Measurements from ENCODE around the gene CXCR5. TPM values are rescaled to one million over a fixed set of nuclear protein-coding genes. Genes with fewer than 3 reads are reported as not detected.

Gene CXCR5
- total RNA-seq, 4 donors from 2014 or later = not detected

DNA sequence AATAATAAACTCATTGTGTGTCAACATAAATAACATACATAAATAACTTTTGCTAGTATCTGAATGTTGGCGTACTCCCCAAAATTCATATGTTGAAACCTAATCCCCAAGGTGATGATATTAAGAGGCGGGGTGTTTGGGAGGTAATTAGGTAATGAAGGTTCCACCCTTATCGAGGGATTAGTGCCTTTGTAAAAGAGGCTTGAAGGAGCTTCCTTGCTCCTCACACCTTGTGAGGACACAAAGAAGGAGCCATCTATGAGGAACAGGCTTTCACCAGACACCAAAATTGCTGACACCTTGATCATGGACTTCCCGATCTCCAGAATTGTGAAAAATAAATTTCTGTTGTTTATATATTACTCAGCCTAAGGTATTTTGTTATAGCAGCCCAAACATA, 33.9 kb upstream of the CXCR5 start:
- no peak overlapping the region for H3K4me3 ChIP-seq (replicated peaks in 1 of 3)
- H3K4me1 ChIP-seq = no peaks in the 10 kb centered on the region
- H3K9me3 ChIP-seq = no peaks in the 10 kb centered on the region
- DNase-seq = no peak
- intact Hi-C loops (cut with DNase I) = no loop called here
- WGBS, 2 donors = 89 to 91% methylated on average over 4 of the region's 4 CpGs
- no peak overlapping the region for H3K27ac ChIP-seq
- no peaks in the 10 kb centered on the region for H3K27me3 ChIP-seq
- TF ChIP-seq, protein P1, sequence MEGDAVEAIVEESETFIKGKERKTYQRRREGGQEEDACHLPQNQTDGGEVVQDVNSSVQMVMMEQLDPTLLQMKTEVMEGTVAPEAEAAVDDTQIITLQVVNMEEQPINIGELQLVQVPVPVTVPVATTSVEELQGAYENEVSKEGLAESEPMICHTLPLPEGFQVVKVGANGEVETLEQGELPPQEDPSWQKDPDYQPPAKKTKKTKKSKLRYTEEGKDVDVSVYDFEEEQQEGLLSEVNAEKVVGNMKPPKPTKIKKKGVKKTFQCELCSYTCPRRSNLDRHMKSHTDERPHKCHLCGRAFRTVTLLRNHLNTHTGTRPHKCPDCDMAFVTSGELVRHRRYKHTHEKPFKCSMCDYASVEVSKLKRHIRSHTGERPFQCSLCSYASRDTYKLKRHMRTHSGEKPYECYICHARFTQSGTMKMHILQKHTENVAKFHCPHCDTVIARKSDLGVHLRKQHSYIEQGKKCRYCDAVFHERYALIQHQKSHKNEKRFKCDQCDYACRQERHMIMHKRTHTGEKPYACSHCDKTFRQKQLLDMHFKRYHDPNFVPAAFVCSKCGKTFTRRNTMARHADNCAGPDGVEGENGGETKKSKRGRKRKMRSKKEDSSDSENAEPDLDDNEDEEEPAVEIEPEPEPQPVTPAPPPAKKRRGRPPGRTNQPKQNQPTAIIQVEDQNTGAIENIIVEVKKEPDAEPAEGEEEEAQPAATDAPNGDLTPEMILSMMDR (IDR thresholded peaks at IDR 0.05) = no peak
- no peaks in the 10 kb centered on the region for H3K36me3 ChIP-seq

DNA sequence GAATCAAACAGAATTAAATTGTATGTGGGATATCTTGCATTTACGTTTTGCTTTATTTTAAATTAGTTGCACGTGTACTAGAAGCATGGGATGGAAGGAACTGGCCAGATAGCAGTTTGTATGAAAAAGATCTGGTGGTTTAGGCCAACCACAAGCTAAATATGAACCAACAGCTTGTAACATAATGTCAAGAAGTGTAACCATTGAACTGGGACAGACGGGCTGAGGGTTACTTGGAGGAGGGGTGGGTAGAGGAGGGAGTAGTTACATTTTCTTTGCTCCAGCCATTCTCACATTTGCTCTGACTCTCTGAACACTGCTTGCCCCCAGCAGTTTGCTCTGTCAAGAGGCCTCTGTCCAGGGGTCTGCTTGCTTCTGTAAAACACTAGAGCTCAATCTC, 31.7 kb upstream of the CXCR5 start:
- intact Hi-C loops (cut with DNase I) = no loop called here
- no peak overlapping the region for H3K27ac ChIP-seq
- H3K4me3 ChIP-seq (replicated peaks in 1 of 3) = no peak overlapping the region
- WGBS, 2 donors = 59 to 63% methylated on average over 3 of the region's 3 CpGs
- H3K36me3 ChIP-seq = no peaks in the 10 kb centered on the region
- TF ChIP-seq, protein P1 (IDR thresholded peaks at IDR 0.05) = no peak
- no peak for TF ChIP-seq POLR2A (IDR thresholded peaks at IDR 0.05)
- DNase-seq = no peak
- H3K27me3 ChIP-seq = no peaks in the 10 kb centered on the region
- H3K9me3 ChIP-seq = no peaks in the 10 kb centered on the region
- no peaks in the 10 kb centered on the region for H3K4me1 ChIP-seq

DNA sequence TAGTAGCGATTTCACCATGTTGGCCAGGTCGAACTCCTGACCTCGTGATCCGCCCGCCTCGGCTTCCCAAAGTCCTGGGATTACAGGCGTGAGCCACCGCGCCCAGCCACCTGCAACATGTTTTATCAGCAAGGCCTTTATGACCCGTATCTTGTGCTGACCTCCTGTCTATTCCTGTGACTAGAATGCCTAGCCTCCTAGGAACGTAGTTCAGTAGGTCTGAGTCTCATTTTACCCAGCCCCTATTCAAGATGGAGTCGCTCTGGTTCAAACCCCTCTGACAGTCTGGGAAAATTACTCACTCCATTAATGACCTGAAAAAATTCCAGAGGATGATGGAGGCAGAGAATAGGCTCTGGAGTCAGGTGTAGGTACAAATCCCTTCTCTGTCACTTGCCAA, 30.0 kb upstream of the CXCR5 start:
- 93 to 95% methylated on average over 12 of the region's 12 CpGs for WGBS, 2 donors
- Histone ChIP-seq H3K27ac (no peak overlapping the region), H3K36me3 (no peaks in the 10 kb centered on the region), H3K9me3 (no peaks in the 10 kb centered on the region), H3K4me3 (replicated peaks in 1 of 3) (no peak overlapping the region), H3K27me3 (no peaks in the 10 kb centered on the region), H3K4me1 (no peaks in the 10 kb centered on the region)
- intact Hi-C loops (cut with DNase I) = no loop called here
- TF ChIP-seq, protein P1 (IDR thresholded peaks at IDR 0.05) = no peak
- TF ChIP-seq POLR2A (IDR thresholded peaks at IDR 0.05) = no peak
- no peak for DNase-seq

DNA sequence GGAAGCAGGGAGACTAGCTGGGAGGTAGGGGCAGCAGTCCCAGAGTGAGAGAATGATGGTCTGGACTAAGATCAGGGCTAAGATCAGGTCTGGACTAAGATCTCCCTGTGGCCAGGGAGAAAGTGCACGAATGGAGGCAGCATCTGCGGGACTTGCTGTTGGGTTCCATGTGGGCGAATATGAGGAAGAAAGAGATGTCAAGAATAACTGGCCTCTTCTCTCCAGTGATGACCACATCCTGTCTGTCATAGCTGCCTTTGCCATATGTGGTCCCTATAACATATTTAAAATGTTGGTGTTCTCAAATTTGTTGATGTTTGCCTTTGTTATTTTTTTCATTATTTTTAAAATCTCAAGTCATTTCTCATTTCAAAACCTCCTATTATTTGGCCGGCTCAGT, 27.4 kb upstream of the CXCR5 start:
- intact Hi-C loops (cut with DNase I) = no loop called here
- no peaks in the 10 kb centered on the region for H3K9me3 ChIP-seq
- H3K27ac ChIP-seq = no peak overlapping the region
- H3K36me3 ChIP-seq = no peaks in the 10 kb centered on the region
- no peak for DNase-seq
- TF ChIP-seq POLR2A (IDR thresholded peaks at IDR 0.05) = no peak
- TF ChIP-seq, protein P1 (IDR thresholded peaks at IDR 0.05) = no peak
- H3K27me3 ChIP-seq = no peaks in the 10 kb centered on the region
- 63 to 86% methylated on average over 4 of the region's 4 CpGs for WGBS, 2 donors
- no peak overlapping the region for H3K4me3 ChIP-seq (replicated peaks in 1 of 3)
- no peaks in the 10 kb centered on the region for H3K4me1 ChIP-seq

DNA sequence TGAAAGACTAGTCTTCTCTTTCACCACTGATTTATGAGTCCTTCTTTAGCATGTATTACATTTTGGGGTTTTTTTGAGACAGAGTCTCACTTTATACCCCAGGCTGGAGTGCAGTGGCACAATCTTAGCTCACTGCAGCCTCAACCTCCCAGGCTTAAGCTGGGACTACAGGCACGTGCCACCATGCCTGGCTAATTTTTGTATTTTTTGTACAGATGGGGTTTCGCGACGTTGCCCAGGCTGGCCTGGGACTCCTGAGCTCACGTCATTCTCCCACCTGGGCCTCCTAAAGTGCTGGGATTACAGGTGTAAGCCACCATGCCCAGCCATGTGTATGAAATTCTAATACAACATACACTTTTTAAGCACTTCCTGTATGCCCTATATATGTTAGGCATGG, 26.3 kb upstream of the CXCR5 start:
- no peaks in the 10 kb centered on the region for H3K9me3 ChIP-seq
- no peak overlapping the region for H3K4me3 ChIP-seq (replicated peaks in 1 of 3)
- no peaks in the 10 kb centered on the region for H3K4me1 ChIP-seq
- no peaks in the 10 kb centered on the region for H3K27me3 ChIP-seq
- H3K27ac ChIP-seq = no peak overlapping the region
- intact Hi-C loops (cut with DNase I) = no loop called here
- WGBS, 2 donors = 46 to 74% methylated on average over 4 to 5 of the region's 5 CpGs
- no peak for TF ChIP-seq POLR2A (IDR thresholded peaks at IDR 0.05)
- TF ChIP-seq, protein P1 (IDR thresholded peaks at IDR 0.05) = no peak
- DNase-seq = no peak
- no peaks in the 10 kb centered on the region for H3K36me3 ChIP-seq
